HG03565 (cell line): ENCODE measurements around the gene ZNF462.

Experiments used
- ATAC-seq: cut with Tn5 transposase; IDR thresholded peaks from one replicate; pipeline ENCODE4 v1.9.1; 2021; ENCODE audit warnings: mild to moderate bottlenecking, moderate library complexity; ENCODE audit not compliant: unreplicated experiment

The ZNF462 gene

DNA sequence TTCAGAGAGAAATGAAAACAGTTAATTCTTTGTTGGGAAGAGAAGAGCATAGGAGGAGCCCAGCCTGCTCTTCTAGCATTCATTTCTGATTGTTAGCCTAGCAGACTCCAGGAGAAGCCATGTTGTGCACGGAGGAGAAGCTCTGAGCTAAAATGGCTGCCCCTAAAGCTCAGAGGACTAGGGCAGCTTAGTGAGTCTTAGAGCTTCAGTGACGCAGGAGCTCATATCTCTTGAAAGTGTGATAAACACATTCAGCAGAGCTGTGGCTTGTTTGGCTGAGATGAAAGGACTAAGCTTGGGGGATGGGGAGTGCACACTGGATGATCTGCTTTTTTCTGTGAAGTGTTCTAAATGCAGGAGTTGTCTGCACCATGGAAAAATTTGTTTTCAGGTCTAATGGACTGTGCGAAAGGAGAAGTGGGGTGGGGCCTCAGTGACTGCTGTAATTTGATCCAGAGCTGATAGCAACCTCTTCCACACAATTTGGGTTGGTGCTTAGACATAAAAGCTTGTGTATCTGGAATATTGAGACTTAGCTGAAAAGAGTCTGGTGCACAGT is 58.5 kb downstream of the ZNF462 start:
- ATAC-seq: no peak

DNA sequence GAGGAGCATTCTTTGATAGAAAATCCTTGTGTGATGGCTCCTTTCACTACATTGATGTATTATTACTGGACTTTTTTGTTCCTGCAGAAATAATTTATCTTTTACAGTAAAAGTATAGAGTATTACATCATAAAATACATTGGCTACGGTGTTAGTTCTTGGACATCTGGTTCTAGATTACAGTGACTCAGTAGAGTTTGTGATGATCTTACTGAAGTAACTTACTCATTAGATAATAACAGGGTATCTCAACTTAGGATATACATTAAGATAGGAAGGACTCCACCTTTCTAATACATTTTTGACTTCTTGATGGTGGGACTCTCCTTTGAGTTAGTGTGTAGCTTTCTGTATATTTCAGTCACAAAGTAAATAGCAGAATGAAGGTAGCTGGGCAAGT is 59.1 kb downstream of the ZNF462 start:
- ATAC-seq: no peak

DNA sequence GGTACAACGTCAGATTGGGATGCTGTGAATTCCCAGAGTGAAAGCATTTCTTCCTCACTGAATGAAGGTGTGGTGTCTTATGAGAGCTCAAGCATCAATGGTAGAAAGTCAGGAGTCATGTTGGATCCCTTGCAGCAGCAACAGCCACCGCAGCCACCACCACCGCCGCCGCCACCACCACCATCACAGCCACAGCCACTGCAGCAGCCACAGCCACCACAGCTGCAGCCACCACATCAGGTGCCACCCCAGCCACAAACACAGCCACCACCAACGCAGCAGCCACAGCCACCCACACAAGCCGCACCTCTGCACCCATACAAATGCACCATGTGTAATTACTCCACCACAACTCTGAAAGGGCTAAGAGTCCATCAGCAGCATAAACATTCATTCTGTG is 62.4 kb downstream of the ZNF462 start:
- ATAC-seq: no peak

DNA sequence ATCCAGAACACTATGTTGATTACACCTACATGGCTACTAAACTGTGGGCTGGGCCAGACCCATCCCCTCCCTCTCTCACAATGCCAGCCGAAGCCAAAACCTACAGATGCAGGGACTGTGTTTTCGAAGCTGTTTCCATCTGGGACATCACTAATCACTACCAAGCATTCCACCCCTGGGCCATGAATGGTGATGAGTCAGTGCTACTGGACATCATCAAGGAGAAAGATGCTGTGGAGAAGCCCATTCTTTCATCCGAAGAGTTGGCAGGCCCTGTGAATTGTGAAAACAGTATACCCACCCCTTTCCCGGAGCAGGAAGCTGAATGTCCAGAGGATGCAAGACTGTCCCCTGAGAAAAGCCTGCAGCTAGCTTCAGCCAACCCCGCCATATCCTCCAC is 65.0 kb downstream of the ZNF462 start:
- ATAC-seq: no peak

DNA sequence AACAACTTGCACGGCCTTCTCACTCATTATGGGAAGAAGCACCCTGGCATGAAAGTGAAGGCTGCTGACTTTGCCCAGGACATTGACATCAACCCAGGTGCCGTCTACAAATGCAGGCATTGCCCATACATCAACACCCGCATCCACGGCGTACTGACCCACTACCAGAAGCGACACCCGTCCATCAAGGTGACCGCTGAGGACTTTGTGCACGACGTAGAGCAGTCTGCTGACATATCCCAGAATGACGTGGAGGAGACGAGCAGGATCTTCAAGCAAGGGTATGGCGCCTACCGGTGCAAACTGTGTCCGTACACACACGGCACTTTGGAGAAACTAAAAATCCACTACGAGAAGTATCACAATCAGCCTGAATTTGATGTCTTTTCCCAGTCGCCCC is 65.4 kb downstream of the ZNF462 start:
- ATAC-seq: no peak

DNA sequence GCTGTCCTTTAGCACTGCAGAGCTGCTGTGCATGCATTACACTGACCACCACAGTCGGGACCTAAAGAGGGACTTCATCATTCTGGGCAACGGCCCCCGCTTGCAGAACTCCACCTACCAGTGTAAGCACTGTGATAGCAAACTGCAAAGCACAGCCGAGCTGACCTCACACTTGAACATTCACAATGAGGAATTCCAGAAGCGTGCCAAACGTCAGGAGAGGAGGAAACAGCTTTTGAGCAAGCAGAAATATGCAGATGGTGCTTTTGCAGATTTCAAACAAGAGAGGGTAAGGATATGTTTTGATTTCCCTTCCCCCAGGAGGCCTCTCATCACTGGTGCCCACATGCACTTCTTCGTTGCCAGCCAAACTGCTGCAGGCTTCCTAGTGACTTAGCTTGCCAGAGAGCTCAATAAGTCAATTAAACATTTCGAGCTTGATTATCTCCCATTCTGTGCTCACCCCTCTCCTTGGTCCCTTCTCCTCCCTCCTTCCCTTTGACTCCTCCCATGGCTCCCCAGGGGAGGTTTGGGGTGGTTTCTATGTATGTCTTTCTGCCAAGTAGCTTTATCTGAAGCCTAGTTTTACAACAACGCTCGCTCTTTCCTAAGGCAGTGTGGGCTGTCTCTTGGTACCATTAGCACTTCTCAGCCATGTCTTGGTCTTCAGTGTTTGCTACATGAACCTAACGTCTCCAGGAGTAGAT is 66.7 kb downstream of the ZNF462 start:
- ATAC-seq: no peak

DNA sequence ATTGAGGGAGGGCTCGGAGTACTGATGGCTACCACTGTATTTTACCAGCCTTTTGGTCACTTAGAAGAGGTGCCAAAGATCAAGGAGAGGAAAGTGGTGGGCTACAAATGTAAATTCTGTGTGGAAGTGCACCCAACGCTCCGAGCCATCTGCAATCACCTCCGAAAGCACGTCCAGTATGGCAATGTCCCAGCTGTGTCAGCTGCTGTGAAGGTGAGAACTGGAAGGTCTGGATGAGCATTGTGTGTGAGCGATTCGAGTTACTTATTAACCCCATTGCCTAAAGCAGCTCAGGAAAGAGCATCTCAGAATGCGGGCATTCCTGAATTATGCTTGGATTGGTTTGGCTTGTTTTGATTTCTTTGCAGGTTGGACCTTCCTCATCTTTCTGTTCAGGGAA is 67.5 kb downstream of the ZNF462 start:
- ATAC-seq: no peak

DNA sequence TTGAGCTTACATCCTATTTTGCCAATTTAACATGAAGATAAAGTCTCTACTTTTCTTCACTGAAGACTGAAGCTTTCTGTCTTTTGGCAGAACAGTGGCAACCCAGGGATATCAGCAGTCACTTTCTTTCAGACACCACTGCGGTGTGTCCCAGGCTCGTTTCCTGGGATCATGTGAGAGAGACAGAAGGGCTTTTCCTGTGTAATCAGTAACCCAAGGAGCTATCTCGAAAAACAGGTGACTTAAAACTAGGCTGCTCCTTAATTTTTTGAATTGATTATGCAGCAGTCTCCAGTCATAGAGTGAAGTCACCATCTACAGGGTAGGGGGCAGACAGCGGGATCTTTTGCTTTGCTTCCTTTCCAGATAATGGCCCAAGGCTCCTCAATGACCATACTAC is 68.5 kb downstream of the ZNF462 start:
- no peak for ATAC-seq

DNA sequence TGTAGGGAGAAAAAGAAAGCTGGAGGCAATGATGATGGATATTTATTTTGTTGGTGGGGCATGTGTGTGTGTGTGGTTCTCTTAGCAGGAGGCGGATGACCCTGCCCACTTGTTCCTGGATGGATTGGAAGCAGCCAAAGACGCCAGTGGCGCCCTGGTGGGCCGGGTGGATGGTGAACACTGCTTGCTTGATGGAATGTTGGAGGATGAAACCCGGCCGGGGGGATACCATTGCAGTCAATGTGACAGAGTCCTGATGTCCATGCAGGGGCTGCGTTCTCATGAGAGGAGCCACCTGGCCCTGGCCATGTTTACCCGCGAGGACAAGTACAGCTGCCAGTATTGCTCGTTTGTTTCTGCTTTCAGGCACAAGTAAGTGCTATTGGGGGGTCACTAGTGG is 69.2 kb downstream of the ZNF462 start:
- no peak for ATAC-seq

DNA sequence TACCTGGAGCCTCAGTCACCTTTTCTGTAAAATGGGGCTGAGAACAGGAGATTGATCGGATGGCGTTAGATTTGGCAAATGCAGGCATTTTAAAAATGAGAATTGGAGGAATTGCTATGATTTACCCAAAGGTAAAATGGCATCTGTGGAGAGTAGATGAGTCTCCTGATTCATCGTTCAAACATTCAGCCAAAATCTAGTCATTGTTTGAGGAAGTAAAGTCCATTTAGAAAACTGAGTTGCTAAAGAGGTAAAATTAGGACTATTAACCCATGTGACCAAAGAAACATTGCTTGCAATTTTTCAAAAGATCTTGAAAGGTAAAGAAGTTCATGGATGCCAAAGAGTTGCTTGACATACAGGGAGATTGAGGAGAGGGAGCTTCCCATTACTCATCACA is 69.7 kb downstream of the ZNF462 start:
- no peak for ATAC-seq

DNA sequence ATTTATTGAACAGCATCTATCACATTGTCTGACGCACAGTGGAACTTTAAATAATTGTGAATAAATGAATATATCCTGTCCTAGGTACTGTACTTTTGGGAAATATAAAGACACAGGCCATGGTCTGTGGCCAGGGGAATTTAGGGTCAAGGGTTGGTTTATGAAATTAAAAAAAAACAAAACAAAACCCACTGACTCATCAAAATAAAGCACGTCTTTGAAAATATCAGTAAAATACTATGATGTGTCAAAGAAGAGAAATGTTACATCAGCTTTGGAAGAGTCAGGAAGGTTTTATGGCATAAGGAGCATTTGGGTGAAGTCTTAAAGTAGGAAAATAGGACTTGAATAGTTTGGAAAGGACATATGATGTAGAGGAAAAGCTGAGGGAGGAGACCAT is 70.5 kb downstream of the ZNF462 start:
- ATAC-seq: no peak

DNA sequence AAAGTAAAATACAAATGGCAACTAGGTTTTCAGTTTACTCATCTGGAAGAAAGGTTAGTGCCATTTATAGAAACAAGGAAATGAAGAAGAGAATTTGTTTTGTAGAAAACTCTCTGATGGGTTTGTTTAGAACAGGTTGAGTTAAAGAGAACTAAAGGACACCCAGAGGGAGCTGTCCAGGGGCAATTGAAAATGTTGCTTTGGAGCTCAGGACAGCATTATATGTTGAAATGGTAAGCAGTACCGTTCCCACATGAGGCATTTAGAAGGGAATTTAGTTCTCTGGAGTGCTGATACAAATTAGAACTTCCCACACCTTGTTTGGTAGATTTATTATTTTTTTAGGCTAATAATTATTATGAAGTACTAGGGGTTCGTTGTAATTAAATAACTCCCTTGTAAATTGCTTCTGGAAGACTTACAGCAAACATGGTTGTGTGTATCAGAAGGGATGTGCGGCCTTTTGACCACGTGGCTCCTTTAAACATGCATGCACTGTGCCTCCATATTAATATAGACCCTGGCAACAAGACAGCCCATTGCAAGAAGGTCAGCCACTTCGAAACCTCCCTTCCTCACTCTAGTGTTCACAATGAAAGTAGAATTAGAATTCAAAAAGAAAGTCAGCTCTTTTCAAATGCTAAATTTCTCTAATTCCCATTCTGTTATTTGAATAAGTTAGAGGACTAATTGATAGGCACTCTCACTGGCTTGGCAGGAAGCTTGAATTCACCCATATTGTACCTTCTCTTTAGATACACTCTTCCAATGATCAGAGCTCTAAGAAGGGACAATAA is 71.7 kb downstream of the ZNF462 start:
- ATAC-seq: no peak

DNA sequence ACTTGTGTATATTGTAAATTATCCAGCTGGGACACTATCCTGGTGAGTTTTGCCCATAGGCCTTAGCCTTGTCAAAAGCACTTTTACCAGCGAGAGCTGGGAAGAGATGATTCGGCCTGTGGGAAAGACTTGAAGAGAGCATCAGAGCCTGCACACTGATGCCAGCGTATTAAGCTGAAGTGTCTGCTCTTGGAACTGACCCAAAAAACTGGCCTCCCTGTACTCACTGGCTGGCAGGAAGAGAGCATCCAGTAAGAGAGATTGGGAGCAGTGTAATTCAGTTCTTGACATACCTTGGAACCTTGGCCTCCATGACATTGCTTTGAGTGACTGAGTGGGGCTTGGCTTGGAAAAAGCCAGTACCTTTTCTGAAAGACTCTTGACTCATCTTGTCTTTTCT is 73.7 kb downstream of the ZNF462 start:
- no peak for ATAC-seq

DNA sequence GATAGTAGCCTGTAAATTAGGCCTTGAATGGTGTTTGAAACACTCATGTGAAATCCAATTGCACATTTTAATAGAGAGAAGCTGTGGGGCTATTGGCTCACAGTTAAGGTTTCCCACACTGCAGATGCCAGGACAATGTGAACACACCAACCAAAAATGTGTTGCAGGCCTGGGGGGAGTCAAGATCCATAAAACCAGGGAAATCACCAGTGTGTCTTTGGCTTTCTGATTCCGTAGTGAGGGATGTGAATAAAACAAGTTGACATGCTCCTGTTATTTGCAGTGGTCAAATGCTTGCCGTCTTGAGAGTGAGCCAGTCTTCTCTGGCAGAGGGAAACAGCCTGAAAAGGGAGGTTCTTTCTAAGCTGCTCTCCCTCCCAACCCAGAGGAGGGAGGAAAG is 79.0 kb downstream of the ZNF462 start:
- no peak for ATAC-seq

DNA sequence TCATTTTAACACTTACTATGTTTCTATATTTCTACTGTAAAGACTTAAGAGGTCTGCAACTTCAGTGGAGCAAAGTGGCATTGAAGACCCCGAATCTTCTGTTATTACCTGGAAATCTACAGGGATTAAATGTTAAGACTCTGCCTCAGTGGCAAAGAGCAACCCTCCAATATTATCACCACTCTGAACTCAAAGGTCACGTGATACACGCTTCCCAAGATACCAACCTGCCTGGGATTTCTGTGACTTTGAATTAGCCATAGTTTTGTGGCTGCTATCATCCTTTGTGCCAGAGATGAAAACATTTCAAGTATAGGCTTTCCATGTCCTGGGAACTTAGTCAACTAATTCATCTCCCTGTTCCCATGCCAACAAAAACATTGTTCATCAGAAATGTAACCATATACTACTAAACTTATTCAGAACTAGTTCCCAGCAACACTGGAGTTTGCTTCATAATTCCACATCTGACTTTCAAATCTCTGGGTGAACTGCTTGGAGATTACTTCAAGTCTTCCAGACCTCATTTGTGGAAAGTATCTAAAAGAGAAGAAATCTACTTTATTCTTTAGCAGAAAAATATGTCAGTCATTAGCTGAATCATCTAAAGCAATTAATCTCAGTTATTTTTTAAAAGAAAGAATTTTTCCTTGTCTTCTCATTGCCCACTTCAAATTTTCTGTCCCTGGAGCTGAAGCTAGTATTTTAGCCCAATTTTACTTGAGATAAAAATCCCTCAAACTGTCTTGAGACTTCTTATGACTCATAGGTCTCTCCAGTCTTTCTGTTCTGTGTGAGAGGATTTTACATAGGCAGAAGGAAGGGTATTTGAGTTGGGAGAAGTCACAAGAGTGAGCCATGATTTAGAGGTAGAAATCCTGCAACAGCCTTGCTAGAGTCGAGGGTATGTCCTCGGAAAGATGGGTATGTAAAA is 83.0 kb downstream of the ZNF462 start:
- no peak for ATAC-seq

DNA sequence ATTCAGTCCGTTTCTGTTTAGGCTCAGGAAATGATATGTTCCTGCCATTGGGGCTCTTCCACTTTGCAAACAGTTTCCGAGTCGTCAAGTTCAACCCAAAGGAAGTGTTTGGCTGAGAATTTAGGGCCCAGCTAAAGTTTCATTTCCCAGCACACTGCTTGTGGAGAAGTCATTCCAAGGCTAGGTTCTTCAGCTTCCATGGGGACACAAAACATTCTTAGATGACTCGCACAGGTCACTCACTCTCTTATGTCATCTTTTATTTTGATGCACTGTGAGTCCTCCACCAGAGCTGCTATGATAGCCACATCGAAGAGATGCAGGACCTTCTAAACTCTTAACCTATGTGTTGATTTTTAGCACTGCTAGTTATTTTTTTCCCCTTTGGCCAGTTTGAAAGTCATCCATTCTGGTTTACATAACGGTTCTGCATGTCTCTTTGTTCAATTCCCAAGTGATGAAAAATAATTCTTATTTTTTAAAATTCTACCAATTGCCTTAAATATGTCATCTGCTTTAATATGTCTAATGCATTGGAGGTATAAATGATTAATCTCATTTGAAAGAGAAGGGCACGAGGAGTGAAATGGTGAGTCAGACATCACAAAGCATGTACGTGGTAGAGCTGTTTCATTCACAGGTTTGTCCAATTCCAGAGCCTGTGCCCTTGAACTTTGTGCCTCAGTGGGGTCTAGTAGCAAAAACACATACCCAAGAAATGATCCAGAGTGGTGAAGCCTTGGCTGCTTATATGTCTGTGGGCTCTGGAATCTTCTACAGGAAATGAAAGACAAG is 84.3 kb downstream of the ZNF462 start:
- ATAC-seq: no peak

DNA sequence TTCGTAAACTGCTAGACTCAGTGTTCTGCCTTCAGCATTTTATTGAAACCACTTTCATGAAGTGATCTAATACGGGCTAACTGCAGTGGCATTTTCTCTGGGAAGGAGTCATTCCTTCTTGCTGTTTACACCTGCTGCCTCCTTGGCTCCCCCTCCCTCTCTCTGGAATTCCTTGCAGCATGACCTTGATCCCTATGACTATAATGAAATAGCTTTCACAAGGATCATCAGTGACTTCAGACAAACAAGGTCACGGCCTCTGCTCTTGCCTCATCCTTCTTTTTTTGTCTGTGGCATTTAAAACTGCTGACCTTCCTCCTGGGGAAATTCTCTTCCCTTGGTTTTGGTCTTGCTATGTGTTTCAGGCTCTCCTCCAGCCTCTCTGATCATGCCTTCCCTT is 90.2 kb downstream of the ZNF462 start:
- ATAC-seq: no peak

DNA sequence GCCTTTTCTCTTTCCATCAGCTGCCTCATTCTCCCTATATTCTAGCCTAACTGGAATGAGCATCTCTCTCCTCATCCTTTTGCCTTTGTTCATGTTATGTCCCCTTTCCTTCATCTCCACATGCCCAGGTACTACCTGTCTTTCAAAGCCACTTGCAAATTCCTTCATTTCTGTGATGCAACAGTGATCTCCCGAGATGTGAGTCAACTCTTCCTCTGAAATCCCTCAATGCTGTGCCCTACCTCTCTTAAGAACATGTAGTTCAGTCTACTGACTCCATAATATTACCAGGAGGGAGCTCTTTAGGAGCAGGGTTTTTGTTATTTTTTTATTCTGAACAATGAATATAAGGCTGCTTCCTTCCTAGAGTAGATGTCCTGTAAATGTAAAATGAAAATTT is 91.6 kb downstream of the ZNF462 start:
- ATAC-seq: no peak

DNA sequence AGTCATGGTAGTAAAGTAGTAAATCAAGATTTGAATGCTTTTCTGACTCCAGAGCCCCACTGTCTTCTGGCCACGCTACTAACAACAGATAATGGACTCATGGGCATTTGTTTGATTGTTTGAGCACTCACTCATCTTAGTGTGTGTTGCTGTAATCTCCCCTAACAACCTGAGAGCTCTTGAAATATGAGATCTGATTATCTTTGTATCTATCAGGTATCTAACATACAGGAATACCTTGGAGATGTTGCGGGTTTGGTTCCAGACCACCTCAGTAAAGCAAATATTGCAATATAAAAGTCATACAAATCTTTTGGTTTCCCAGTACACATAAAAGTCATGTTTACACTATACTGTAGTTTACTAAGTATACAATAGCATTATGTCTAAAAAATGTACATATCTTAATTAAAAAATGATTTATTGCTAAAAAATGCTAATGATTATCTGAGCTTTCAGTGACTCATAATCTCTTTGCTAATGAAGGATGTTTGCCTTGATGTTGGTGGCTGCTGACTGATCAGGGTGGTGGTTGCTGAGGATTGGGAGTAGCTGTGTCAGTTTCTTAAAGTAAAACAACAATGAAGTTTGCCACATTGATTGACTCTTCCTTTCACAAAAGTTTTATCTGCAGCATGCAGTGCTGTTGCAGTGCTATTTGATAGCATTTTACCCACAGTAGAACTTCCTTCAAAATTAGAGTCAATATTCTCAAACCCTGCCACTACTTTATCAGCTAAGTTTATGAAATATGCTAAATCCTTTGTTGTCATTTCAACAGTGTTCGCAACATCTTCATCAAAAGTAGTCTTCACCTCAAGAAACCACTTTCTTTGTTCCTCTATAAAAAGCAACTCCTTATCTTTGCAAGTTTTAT is 92.2 kb downstream of the ZNF462 start:
- ATAC-seq: no peak
